Left lobe of liver (tissue), 2 donors: Measurements from ENCODE around the gene DOC2B. TPM values are rescaled to one million over a fixed set of nuclear protein-coding genes. Genes with fewer than 3 reads are reported as not detected.
"Not testable (repeated sequence)": the region's sequence is repeated elsewhere in the genome, so short reads cannot be mapped to it uniquely, and the experiment has no call there.

ENCODE experiments used
- ATAC-seq: fragments of 200-7000 bp; cut with Tn5 transposase; one replicate; pipeline ENCODE4 v1.9.1; 2020; ENCODE audit warnings: mild to moderate bottlenecking, moderate library complexity
- DNase-seq: peaks from one replicate; pipeline ENCODE4 v3.0.0-alpha.2; 2020; ENCODE audit warnings: low spot score
- total RNA-seq: library from RNA; stranded (reverse); gene quantifications from one replicate; pipeline ENCODE4 v1.2.1, GENCODE V29; 2021
- donor health status: DM: no; HTN: no; CAD: no; lungs with moderate emphysema.
- donor health status: DM: no; HTN: yes; CAD: no.

The DOC2B gene
- total RNA-seq, 1 donor from 2014 or later: 0.68 TPM

GRCh38 chr17:168614-169013 is 12.8 kb downstream of the DOC2B start:
- ATAC-seq, DNase-seq: not testable (repeated sequence)

GRCh38 chr17:165939-166338 is 15.5 kb downstream of the DOC2B start:
- ATAC-seq: no peak
- DNase-seq: no peak

- DNase-seq (peak; percentile 55), ATAC-seq (peak; percentile 87)
Observed at GRCh38 chr17:164303-165235, 16.9 kb downstream of the DOC2B start.

GRCh38 chr17:163514-164098 is 17.8 kb downstream of the DOC2B start:
- ATAC-seq (no peak), DNase-seq (no peak)

GRCh38 chr17:162689-163088 is 18.8 kb downstream of the DOC2B start:
- DNase-seq: no peak
- ATAC-seq: no peak

GRCh38 chr17:161481-161880 is 20.0 kb downstream of the DOC2B start:
- no peak for DNase-seq
- no peak for ATAC-seq

- DNase-seq (no peak), ATAC-seq (no peak)
Observed at GRCh38 chr17:160336-160735, 21.1 kb downstream of the DOC2B start.

GRCh38 chr17:159609-160008 is 21.8 kb downstream of the DOC2B start:
- ATAC-seq: no peak
- DNase-seq: no peak

- ATAC-seq (no peak), DNase-seq (no peak)
Observed at GRCh38 chr17:158379-158778, 23.1 kb downstream of the DOC2B start.

- DNase-seq: no peak
- no peak for ATAC-seq
Observed at GRCh38 chr17:157901-158300, 23.5 kb downstream of the DOC2B start.

- ATAC-seq (no peak), DNase-seq (no peak)
Observed at GRCh38 chr17:156946-157345, 24.5 kb downstream of the DOC2B start.

- no peak for ATAC-seq
- no peak for DNase-seq
Observed at GRCh38 chr17:156094-156621, 25.3 kb downstream of the DOC2B start.

- no peak for ATAC-seq
Observed at GRCh38 chr17:155576-155975, 25.9 kb downstream of the DOC2B start.

GRCh38 chr17:153851-154250 is 27.6 kb downstream of the DOC2B start:
- no peak for DNase-seq
- ATAC-seq: no peak

More at GRCh38 chr17:155576-155975, 25.9 kb downstream of the DOC2B start:
- no peak for DNase-seq

GRCh38 chr17:152860-153420 is 28.5 kb downstream of the DOC2B start:
- no peak for DNase-seq

GRCh38 chr17:151886-152859 is 29.3 kb downstream of the DOC2B start:
- no peak for ATAC-seq
- no peak for DNase-seq

More at GRCh38 chr17:152860-153420, 28.5 kb downstream of the DOC2B start:
- no peak for ATAC-seq

GRCh38 chr17:151004-151403 is 30.4 kb downstream of the DOC2B start:
- DNase-seq (peak; percentile 75), ATAC-seq (peak; percentile 82)

- DNase-seq: peak; percentile 35
- no peak for ATAC-seq
Observed at GRCh38 chr17:149897-150584, 31.4 kb downstream of the DOC2B start.

- DNase-seq (no peak), ATAC-seq (no peak)
Observed at GRCh38 chr17:149231-149630, 32.2 kb downstream of the DOC2B start.

GRCh38 chr17:148757-149156 is 32.7 kb downstream of the DOC2B start:
- DNase-seq: no peak
- no peak for ATAC-seq
